HG03066 (cell line): ENCODE data around the gene SLC4A2.
"Not testable (repeated sequence)": the region's sequence is repeated elsewhere in the genome, so short reads cannot be mapped to it uniquely, and the experiment has no call there.

Source experiments
- ATAC-seq: cut with Tn5 transposase; IDR thresholded peaks from one replicate; pipeline ENCODE4 v1.9.1; 2021; ENCODE audit warnings: low read depth; ENCODE audit not compliant: unreplicated experiment

SLC4A2 gene, protein sequence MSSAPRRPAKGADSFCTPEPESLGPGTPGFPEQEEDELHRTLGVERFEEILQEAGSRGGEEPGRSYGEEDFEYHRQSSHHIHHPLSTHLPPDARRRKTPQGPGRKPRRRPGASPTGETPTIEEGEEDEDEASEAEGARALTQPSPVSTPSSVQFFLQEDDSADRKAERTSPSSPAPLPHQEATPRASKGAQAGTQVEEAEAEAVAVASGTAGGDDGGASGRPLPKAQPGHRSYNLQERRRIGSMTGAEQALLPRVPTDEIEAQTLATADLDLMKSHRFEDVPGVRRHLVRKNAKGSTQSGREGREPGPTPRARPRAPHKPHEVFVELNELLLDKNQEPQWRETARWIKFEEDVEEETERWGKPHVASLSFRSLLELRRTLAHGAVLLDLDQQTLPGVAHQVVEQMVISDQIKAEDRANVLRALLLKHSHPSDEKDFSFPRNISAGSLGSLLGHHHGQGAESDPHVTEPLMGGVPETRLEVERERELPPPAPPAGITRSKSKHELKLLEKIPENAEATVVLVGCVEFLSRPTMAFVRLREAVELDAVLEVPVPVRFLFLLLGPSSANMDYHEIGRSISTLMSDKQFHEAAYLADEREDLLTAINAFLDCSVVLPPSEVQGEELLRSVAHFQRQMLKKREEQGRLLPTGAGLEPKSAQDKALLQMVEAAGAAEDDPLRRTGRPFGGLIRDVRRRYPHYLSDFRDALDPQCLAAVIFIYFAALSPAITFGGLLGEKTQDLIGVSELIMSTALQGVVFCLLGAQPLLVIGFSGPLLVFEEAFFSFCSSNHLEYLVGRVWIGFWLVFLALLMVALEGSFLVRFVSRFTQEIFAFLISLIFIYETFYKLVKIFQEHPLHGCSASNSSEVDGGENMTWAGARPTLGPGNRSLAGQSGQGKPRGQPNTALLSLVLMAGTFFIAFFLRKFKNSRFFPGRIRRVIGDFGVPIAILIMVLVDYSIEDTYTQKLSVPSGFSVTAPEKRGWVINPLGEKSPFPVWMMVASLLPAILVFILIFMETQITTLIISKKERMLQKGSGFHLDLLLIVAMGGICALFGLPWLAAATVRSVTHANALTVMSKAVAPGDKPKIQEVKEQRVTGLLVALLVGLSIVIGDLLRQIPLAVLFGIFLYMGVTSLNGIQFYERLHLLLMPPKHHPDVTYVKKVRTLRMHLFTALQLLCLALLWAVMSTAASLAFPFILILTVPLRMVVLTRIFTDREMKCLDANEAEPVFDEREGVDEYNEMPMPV

GRCh38 chr7:151059367-151060112 is at the start of gene SLC4A2:
TSS of gene SLC4A2 (plus strand) at chr7:151059589. CDS start at chr7:151061988, 2,399 bp downstream.
- ATAC-seq = peak; percentile 24

DNA sequence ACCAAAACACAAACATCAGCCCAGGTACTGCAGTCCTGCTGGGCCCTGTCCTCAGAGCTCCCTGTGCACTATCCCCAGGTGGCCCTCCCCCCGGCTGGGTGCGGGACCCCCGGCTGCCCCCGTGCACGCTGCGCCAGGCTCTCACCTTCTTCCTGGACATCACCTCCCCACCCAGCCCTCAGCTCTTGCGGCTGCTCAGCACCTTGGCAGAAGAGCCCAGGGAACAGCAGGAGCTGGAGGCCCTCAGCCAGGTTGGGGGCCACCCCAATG is 49.4 kb upstream of the SLC4A2 start:
- no peak for ATAC-seq

GRCh38 chr7:151010307-151011096 is 48.9 kb upstream of the SLC4A2 start:
- no peak for ATAC-seq

- ATAC-seq = no peak
Measured at GRCh38 chr7:151011097-151011409, 48.3 kb upstream of the SLC4A2 start.

DNA sequence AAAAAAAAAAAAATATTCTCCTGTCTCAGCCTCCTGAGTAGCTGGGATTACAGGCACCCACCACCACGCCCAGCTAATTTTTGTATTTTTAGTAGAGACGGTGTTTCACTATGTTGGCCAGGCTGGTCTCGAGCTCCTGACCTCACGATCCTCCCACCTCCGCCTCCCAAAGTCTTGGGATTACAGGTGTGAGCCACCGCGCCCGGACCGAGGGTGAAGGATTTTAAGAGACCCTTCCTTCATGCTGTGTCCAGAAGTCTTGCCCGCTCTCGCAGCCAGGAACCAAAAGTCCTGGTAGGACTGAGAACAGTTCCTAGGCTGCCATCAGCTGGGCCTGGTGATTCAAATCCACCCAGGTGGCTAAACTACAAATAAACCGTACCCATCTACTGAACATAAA is 47.8 kb upstream of the SLC4A2 start:
- not testable (repeated sequence) for ATAC-seq

DNA sequence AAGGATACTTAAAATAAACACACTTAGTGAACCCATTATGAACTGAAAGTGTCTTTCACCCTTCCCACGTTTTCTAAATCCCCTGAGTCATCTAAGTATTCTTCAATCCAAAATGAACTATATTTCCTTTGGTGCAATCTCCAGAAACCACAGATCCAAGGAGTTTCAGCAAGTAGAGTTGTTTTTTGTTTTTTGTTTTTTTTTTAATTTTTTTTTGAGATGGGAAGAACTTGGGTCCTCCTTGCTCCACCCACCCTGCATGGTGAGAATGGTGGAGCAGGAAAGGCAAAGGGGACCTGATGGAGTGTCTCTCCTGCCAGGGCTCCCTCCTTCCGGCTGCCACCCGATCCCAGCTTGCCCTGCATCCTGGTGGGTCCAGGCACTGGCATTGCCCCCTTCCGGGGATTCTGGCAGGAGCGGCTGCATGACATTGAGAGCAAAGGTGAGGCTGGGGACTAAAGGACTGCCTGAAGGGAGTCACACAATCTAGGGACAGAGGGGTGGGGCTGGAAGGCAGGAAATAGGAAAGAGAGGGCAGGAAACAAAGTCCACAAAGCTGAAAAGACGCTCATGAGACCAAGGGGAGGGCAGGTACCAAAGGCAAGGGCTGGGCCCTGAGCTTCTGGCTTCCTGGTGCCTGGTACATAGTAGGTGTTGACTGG is 47.2 kb upstream of the SLC4A2 start:
- ATAC-seq = no peak

DNA sequence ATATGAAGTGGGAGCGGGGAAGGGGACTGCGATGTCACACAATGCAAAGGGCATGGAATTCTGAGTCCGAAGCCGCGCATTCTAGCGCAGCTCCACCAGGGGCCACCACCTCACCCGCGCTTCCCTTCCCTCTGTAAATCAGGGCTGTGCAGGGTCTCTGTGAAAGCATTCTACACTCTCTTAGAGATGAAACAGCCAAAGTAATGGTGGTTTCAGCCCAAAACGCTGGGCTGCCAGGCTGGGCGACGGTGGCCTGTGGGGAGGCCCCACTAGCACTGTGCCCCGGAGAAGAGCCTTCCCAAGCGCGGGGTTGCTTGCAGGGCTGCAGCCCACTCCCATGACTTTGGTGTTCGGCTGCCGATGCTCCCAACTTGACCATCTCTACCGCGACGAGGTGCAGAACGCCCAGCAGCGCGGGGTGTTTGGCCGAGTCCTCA is 46.5 kb upstream of the SLC4A2 start:
- ATAC-seq = no peak

- ATAC-seq = no peak
Measured at GRCh38 chr7:151013356-151013732, 46.0 kb upstream of the SLC4A2 start.

GRCh38 chr7:151013733-151014497 is 45.5 kb upstream of the SLC4A2 start:
- peak; percentile 54 for ATAC-seq

- no peak for ATAC-seq
Measured at GRCh38 chr7:151014950-151015349, 44.4 kb upstream of the SLC4A2 start.

GRCh38 chr7:151015967-151016366 is 43.4 kb upstream of the SLC4A2 start:
- ATAC-seq = no peak

GRCh38 chr7:151016505-151016904 is 42.9 kb upstream of the SLC4A2 start:
- ATAC-seq = no peak

GRCh38 chr7:151016942-151017341 is 42.4 kb upstream of the SLC4A2 start:
- no peak for ATAC-seq

GRCh38 chr7:151017370-151017952 is 41.9 kb upstream of the SLC4A2 start:
- no peak for ATAC-seq

GRCh38 chr7:151017953-151018420 is 41.4 kb upstream of the SLC4A2 start:
- ATAC-seq = no peak

GRCh38 chr7:151018421-151019129 is 40.8 kb upstream of the SLC4A2 start:
- no peak for ATAC-seq

DNA sequence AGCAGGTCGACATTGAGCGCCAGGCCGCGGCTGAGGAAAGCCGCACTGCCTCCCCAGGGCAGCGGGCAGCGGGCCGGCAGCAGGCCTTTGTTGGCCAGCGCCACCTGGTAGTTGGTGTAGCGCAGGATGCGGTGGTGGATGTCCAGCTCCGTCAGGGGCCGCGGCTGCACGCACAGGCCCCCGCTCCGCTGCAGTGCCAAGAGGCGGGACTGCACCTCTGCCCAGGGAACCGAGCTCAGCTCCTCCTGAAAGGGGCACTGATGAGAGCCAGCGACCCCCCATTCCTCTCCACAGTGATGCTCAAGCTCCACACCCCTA is 40.3 kb upstream of the SLC4A2 start:
- ATAC-seq = no peak

- ATAC-seq = no peak
Measured at GRCh38 chr7:151020231-151020630, 39.2 kb upstream of the SLC4A2 start.
